Activated T-cell treated with anti-CD3 and anti-CD28 coated beads, Interleukin-2, amount 50 U/mL, for 48 hours (primary cell): ENCODE data around the gene PLCH2.
A peak's percentile ranks its signal among the peaks of the same experiment; 100 is the strongest.
"Not testable (repeated sequence)": the region's sequence is repeated elsewhere in the genome, so short reads cannot be mapped to it uniquely, and the experiment has no call there.

Experiments
- DNase-seq, 2 experiments: peaks; one replicate each; pipeline ENCODE4 v3.0.0-alpha.2; 2020

The PLCH2 gene

GRCh38 chr1:2476061-2476999 lies at the start of gene PLCH2:
Gene PLCH2 (plus strand): TSS chr1:2476289. CDS start chr1:2476589, 300 bp downstream.
- DNase-seq = no peak

DNA sequence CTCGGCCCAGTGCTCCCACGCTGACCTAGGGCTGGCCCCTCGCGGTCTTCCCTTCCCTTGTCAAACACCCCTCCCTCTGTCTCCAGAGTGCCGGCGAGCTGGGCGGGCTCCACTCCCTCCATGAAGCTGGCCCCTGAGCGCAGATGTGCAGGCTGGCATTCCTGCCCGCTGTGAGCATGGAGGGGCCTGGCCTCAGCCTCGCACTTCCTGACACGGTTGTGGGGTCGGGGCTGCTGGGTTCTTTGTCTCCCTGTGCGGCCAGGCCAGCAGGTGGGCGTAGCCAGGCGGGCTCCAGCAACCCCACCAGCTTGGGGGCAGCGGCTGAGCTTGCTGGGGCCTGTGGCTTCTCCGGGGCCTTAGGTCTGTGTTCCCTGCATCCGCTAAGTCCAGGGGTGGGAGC lies 49.5 kb upstream of the PLCH2 start:
- no peak for DNase-seq

DNA sequence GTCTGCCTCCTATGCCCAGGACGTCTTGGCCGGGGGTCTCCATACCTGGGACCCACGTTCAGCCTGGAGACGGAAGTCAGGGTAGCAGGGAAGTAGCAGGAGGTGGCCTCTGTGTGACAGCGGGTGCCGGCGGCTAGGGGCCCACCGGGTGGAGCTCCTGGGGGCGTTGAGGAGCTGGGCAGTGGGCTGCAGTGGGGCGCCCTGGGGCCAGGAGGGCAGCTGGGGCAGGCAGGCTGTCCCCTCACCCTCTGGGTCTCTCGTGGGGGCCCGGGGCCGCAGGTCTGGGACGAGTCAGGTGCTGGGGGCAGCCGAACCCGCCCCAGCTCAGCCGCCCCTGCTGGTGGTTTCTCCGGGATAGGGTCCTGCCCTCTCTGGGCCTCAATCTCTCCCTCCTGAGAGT lies 49.0 kb upstream of the PLCH2 start:
- DNase-seq = no peak

DNA sequence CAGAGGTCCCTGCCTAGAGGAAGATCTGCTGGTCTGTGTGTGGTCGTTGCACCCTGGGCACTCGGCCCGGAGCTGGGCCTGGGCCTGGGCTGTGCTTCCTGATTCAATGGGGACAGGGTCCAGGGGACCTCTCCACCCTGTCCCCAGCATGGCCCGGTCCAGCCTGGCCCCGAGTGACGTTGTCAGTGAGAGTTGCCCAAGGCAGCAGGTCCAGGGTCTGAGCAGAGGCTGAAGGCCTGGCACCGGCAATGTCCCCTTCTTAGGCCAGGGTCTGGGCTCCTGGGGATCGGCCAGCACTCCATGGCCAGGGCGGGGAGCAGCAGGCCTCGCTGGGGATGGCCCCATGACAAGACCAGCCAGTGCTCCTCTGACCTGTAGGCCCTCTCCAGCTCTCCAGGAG lies 48.1 kb upstream of the PLCH2 start:
- no peak for DNase-seq

GRCh38 chr1:2428490-2428889 lies 47.6 kb upstream of the PLCH2 start:
- DNase-seq = no peak

- peak; percentile 44 to 60 for DNase-seq
These were observed 46.1 kb upstream of the PLCH2 start for GRCh38 chr1:2429780-2430591.

- DNase-seq = no peak
These were observed 45.5 kb upstream of the PLCH2 start for GRCh38 chr1:2430592-2430973.

DNA sequence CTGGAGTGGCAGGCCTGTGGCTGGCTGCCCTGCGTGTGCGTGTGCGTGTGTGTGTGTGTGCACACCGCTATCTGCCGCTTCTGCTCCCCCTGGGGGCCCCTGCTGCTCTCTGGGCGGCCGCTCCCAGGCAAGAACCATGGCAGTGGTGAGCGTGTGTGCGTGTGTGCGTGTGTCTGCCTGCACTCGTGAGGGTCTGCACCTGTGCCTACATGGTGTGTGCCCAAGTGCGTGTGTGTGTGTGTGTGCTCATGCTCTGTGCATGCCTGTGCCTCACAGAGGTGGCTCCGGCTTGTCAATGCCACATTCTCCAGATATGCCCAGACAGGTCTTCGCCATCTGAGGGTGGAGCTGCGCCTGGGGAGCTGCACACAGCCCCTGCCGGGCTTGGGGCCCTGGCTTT lies 45.0 kb upstream of the PLCH2 start:
- no peak for DNase-seq

- DNase-seq = no peak
These were observed 44.6 kb upstream of the PLCH2 start for GRCh38 chr1:2431518-2431917.

- no peak for DNase-seq
These were observed 43.6 kb upstream of the PLCH2 start for GRCh38 chr1:2432441-2432844.

DNA sequence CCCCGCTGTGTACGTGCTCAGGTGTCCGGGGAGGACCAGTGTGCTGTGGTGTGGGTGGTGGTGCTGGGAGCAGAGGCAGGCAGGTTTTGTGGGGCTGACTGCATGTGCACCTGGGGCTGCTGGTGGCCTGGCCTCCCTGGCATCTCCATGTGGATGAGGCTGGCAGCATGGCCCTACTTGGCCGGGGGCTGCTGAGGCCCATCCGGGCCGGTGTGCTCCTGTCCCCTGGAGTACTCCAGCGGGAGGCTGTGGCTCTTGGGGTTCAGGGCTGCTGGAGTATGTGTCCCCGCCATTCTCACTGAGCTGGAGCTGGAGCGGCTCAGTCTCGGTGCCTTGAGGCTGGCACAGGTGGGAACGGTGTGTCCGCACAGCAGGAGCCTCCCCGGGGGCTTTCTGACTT lies 42.9 kb upstream of the PLCH2 start:
- no peak for DNase-seq

GRCh38 chr1:2433936-2434655 lies 42.0 kb upstream of the PLCH2 start:
- no peak for DNase-seq

DNA sequence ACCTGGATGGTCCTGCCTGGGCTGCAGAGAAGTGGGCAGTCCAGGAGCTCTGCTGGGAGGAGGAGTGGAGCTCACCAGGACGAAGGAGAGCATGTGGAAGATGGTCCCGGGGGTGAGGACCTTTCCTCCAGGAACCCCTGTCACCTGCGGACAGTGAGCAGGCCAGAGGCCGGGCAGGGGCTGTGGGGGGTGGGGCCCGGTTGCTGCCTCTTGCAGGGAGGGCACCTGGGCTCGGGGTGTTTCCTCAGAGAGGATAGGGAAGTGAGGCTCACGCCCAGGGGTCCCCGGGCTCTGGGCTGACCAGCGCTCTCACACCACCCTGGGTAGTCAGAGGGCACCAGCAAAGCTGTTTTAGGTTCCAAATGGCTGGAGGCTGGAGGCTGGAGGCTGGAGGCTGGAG lies 41.0 kb upstream of the PLCH2 start:
- DNase-seq = no peak

DNA sequence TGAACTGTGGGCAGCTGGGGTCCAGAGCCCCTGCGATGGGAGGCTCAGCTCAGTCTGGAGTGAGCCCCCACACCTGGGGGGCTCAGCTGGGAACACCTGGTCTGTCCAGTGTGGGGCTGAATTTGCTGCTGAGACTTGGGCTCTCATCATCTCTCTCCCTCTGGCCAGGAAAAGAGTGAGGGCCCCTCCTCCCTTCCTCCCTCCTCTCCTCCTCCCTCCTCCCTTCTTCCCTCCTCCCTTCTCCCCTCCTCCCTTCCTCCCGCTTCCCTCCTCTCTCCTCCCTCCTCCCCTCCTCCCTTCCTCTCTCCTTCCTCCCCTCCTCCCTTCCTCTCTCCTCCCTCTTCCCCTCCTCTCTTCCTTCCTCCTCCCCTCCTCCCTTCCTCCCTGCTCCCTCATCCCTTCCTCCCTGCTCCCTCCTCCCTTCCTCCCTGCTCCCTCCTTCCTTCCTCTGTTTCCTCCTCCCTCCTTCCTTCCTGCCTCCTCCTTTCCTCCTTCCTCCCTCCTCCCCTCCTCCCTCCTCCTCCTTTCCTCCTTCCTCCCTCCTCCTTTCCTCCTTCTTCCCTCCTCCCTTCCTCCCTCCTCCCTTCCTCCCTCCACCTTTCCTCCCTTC lies 40.2 kb upstream of the PLCH2 start:
- no peak for DNase-seq

DNA sequence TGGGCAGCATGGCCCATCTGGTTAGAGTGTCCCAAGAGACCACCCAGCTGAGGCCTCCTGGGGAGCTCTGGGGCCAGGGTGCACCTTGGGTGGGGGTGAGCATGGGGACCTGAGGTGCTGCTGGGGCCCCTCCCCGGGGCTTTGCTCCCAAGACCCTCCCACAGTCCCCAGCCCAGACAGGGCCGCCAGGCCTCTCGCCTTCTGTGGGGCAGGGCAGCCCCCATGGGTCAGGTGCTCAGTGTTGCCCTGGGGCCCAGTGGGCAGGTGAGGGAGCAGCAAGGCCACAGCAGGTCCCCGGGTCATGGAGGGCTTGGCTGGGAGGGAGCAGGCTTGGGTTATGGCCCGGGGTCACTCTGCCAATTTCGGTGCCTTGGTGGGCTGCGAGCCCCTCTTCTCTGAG lies 39.2 kb upstream of the PLCH2 start:
- DNase-seq = no peak

DNA sequence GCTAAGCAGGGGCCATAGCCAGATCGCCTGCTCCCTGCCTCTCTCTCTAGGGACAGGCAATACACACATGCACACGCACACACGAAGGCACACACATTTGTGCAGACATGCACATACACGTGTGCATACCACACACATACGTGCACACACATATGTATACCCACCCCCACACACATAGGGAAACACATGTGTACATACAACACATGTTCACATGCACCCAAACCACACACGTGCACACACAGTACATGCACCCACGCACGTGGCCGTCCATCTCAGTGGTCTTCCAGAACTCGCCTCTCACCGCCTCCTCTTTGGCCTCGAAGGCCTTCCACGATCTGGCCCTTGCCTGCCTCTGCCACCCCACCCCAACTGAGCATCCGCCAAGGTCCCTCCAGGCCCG lies 38.5 kb upstream of the PLCH2 start:
- no peak for DNase-seq

DNA sequence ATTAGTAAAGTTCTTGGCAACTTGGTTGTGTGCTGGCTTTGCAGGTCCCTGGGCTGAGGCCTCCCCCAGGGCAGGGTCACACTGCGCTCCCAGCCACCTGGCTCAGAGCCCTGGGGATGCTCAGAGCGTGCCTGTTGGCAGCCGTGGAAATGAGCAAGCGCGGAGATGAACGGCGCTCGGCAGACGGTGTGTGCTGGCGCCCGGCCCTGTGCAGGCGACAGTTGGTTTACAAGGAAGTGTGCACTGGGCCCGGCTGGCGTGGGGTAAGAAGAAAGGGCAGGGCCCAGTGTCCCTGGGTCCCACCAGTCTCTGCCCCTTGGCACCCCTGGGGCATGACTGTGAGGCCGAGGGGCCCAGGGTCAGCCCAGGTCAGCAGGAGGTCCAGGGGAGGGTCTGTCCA lies 38.1 kb upstream of the PLCH2 start:
- no peak for DNase-seq

DNA sequence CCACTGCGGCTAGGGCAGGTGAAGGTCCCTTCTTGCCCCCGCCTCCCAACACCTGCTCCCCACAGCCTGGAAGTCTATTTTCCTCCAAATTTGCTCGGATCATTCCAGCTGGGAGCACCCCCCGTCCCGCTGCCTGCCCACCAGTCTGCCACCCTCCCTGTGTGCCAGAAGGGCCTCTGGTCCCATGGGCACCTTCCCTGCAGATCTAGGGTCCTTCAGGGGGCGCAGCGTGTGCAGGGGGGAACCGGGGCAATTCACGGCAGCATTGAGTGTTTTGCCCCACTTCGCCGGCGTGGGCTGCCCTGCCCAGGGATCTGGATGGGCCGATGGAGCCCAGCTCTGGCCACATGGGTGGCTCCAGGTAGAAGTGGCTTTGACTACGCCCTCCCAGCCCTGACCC lies 37.4 kb upstream of the PLCH2 start:
- no peak for DNase-seq

GRCh38 chr1:2439369-2439768 lies 36.7 kb upstream of the PLCH2 start:
- DNase-seq = no peak

DNA sequence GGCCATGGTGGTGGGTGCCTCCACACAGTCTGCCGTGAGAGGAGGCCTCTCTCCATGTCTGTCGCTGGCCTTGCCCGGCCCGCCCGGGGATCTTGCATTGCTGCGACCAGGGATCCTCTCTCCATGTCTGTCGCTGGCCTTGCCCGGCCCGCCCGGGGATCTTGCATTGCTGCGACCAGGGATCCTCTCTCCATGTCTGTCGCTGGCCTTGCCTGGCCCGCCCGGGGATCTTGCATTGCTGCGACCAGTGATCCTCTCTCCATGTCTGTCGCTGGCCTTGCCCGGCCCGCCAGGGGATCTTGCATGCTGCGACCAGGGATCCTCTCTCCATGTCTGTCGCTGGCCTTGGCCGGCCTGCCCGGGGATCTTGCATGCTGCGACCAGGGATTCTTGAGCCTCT lies 35.7 kb upstream of the PLCH2 start:
- DNase-seq = not testable (repeated sequence)

GRCh38 chr1:2441746-2442145 lies 34.3 kb upstream of the PLCH2 start:
- DNase-seq = no peak

DNA sequence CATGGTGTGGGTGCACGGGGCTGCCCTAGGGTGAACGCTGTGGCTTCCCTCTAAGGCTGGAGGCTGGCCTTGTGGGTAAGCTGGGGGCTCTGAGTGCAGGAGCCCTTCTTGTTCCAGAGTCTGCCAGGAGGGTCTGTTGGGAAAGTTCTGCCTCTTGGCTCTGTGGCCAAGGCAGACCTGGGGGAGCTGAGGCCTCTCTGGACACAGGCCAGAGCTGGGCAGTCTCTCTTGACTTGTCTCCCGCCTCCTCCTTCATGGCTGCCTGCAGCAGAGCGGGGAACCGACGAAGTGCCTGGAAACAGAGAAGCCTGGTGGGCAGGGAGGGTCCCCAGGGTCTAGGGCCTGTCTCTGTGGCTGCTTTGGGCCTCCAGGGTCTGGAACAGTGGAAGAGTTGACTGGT lies 33.4 kb upstream of the PLCH2 start:
- no peak for DNase-seq
